Stimulated activated naive CD8-positive, alpha-beta T cell treated with anti-CD3 and anti-CD28 coated beads, Interleukin-15, amount 100 ng/mL, for 72 hours (primary cell): ENCODE data around the gene LIPC.
A peak's percentile ranks its signal among the peaks of the same experiment; 100 is the strongest.

Source experiments
- ATAC-seq: fragments of 150-1000 bp; cut with Tn5 transposase; 2 replicates; pipeline ENCODE4 v1.10.0; 2021; ENCODE audit warnings: mild to moderate bottlenecking, moderate library complexity
- DNase-seq, 2 donors: peaks; one replicate each; pipeline ENCODE4 v3.0.0; 2021 to 2022
- H3K27ac Mint-ChIP-seq, 2 donors: one replicate each; pipeline ENCODE4 v1.8.0; 2022; ENCODE audit warnings: mild to moderate bottlenecking in 2 of 2, mixed read lengths in 2 of 2, moderate library complexity in 2 of 2
- H3K27me3 Mint-ChIP-seq: one replicate; pipeline ENCODE4 v1.8.0; 2022; ENCODE audit warnings: mixed read lengths
- H3K4me1 Mint-ChIP-seq: one replicate; pipeline ENCODE4 v1.8.0; 2022; ENCODE audit warnings: mild to moderate bottlenecking, mixed read lengths
- H3K4me3 Mint-ChIP-seq, 2 donors: one replicate each; pipeline ENCODE4 v1.8.0; 2022; ENCODE audit warnings: mild to moderate bottlenecking in 2 of 2, mixed read lengths in 2 of 2, moderate library complexity in 1 of 2
- H3K9me3 Mint-ChIP-seq, 2 donors: one replicate each; pipeline ENCODE4 v1.8.0; 2022; ENCODE audit warnings: mixed read lengths in 2 of 2

The LIPC gene

DNA sequence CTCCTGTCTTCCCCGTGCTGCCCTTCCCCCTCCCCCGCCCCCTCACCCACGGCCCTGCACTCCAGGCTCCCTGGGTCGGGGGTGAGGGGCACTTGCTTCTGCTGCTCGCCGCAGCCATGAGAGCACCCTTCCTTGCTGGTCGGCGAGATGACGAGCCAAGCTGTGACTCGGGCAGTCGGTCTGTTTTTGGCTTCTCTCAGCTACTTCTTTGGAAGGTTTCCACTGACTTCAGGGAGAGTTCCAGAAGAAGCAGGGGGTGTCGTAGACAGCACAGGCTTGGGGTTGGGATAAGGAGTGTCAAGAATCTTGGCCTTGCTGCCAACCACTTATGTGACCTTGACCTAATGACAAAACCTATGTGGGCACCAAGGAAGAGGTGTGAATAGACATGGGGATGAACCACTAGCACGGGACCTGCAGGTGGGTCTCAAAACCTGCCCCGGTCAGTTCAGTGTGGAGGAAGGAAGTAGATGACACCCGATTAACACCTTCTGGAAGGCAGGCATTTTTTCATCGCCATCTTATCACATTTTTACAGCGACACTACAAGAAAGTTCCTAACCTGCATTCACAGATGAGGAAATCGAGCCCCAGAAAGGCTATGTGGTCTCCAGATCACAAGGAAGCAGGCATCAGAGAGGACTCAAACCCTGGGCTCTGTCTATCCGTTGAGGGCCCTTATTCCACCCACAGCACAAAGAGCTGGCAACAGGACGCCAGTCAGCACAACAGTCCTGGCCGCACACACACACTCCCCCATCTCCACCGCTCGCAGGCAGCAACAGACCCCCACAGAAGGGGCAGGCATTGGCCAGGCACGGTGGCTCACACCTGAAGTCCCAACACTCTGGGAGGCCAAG, 120.9 kb downstream of the LIPC start:
- H3K4me1 Mint-ChIP-seq, result peaks cover 33% of the 10 kb centered on the region
- H3K27me3 Mint-ChIP-seq, result peaks cover 12% of the 10 kb centered on the region
- ATAC-seq (no peak), DNase-seq (no peak)
- no peaks in the 10 kb centered on the region for H3K9me3 Mint-ChIP-seq
- H3K27ac Mint-ChIP-seq, result peak overlapping the region in 1 of 2 donors; percentile 52
- no peak overlapping the region for H3K4me3 Mint-ChIP-seq

GRCh38 chr15:58553365-58553918, 121.7 kb downstream of the LIPC start:
- H3K27ac Mint-ChIP-seq, result no peak overlapping the region
- DNase-seq (no peak), ATAC-seq (no peak)
- no peaks in the 10 kb centered on the region for H3K9me3 Mint-ChIP-seq
- peaks cover 33% of the 10 kb centered on the region for H3K4me1 Mint-ChIP-seq
- H3K27me3 Mint-ChIP-seq, result peaks cover 12% of the 10 kb centered on the region
- H3K4me3 Mint-ChIP-seq, result no peak overlapping the region

DNA sequence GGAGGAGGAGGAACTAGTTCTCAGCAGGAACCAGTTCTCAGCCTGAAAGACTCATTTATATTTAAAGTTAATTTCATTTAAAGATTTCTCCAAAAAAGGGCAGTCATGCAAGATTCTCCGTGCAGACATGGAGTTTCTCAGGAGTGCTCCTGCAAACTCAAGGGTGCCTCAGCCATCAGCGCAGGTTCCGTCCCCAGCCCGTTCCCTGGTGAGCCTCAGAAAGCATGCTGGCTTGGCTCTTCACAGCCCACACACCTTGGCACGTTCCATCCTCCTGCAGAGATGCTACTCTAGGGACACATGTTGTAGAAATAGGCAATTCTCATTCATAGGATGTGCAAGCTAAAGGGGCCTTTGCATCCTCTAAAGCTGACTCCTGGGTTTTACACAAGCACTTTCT, 123.0 kb downstream of the LIPC start:
- DNase-seq (no peak), ATAC-seq (no peak)
- Mint-ChIP-seq H3K4me3 (no peak overlapping the region), H3K4me1 (peaks cover 33% of the 10 kb centered on the region), H3K9me3 (no peaks in the 10 kb centered on the region), H3K27me3 (peaks cover 12% of the 10 kb centered on the region), H3K27ac (no peak overlapping the region)

DNA sequence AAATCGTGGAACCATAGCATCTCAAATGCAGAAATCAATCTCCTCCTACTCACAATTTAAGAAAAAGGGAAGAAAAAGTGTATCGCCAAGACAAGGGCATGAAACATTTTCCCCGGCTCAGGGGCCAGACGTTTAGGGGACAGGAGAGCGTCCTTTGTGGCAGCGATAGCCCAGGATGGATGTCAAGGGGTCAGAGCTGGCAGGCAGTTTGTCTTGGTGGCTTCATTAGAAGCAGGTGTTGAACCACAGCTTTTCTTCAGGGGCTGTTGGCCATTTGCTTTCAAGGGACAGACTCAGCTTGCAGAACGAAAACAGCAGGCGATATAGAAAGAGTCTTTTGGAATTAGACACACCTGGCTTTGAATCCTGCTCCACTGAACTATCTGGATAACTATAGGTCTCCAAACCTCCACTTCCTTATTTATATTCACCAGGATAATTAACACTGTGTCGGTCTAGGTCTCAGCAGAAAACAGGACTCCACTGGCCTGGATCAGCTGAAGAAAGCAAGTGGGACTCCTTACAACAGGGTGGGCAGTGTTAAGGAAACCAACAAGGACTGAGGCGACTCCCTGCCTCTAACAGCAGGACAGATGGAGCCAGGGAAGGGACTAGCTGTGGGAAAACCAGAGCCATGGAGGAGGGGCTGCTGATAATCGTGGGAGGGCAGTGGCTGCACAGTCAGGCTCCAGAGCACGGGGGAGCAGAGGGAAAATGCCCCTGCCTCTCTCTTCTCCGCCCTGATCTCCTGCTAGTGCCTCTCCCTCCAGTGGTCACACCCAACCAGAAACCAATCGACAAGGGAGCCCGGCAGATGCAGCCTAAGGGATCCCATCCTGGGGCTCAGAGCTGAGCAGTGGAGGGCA, 123.6 kb downstream of the LIPC start:
- H3K27ac Mint-ChIP-seq, result peak overlapping the region in 1 of 2 donors; percentile 27
- H3K4me3 Mint-ChIP-seq, result no peak overlapping the region
- H3K4me1 Mint-ChIP-seq, result peaks cover 33% of the 10 kb centered on the region
- DNase-seq (no peak), ATAC-seq (no peak)
- H3K27me3 Mint-ChIP-seq, result peaks cover 12% of the 10 kb centered on the region
- H3K9me3 Mint-ChIP-seq, result no peaks in the 10 kb centered on the region

DNA sequence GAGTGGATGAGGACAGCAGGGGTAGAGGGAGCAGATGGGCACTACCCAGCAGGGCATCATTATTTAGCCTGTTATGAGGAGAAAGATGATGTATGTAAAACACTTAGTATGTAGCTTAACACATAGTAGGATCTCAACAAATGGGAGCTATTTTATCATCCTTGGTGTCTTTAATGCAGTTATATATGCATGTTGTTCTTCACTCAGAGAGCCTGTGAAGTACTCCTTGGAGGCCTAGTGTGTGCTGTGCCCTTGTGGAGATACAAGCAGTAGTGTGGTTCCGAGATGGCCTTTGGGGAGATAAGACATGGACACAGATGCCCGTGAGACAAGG, 124.2 kb downstream of the LIPC start:
- H3K4me1 Mint-ChIP-seq, result peaks cover 29% of the 10 kb centered on the region
- H3K27ac Mint-ChIP-seq, result no peak overlapping the region
- H3K9me3 Mint-ChIP-seq, result no peaks in the 10 kb centered on the region
- H3K4me3 Mint-ChIP-seq, result no peak overlapping the region
- H3K27me3 Mint-ChIP-seq, result peaks cover 12% of the 10 kb centered on the region
- ATAC-seq, result no peak
- no peak for DNase-seq

- no peak for ATAC-seq
- Mint-ChIP-seq H3K4me3 (no peak overlapping the region), H3K27ac (no peak overlapping the region), H3K9me3 (no peaks in the 10 kb centered on the region), H3K4me1 (peaks cover 24% of the 10 kb centered on the region), H3K27me3 (peaks cover 12% of the 10 kb centered on the region)
- no peak for DNase-seq
Observed at GRCh38 chr15:58556541-58556940, 124.8 kb downstream of the LIPC start.

- peaks cover 2% of the 10 kb centered on the region for H3K4me1 Mint-ChIP-seq
- no peaks in the 10 kb centered on the region for H3K9me3 Mint-ChIP-seq
- H3K27me3 Mint-ChIP-seq, result peaks cover 12% of the 10 kb centered on the region
- no peak overlapping the region for H3K27ac Mint-ChIP-seq
- DNase-seq (no peak), ATAC-seq (no peak)
- no peak overlapping the region for H3K4me3 Mint-ChIP-seq
Observed at GRCh38 chr15:58558777-58559176, 127.0 kb downstream of the LIPC start.

GRCh38 chr15:58559904-58560588, 128.3 kb downstream of the LIPC start:
- Mint-ChIP-seq H3K9me3 (no peaks in the 10 kb centered on the region), H3K4me1 (no peaks in the 10 kb centered on the region), H3K4me3 (no peak overlapping the region), H3K27ac (no peak overlapping the region), H3K27me3 (peaks cover 8% of the 10 kb centered on the region)
- no peak for DNase-seq
- no peak for ATAC-seq

DNA sequence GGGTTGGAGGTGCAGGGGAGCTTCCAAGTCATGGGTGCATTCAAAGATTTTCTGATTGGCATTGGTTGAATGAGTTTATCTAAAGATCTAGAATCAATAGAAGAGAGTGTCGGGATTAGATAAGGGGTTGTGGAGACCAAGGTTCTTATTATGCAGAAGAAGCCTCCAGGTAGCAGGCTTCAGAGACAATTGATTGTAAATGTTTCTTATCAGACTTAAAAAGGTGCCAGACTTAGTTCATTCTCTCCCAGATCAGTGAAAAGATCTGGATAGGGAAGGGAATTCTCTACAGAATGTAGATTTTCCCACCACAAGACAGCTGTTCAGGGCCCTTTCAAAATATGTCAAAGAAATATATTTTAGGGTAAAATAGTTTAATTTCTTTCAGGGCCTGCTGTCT, 129.5 kb downstream of the LIPC start:
- Mint-ChIP-seq H3K27ac (no peak overlapping the region), H3K4me3 (no peak overlapping the region), H3K27me3 (no peaks in the 10 kb centered on the region), H3K4me1 (no peaks in the 10 kb centered on the region), H3K9me3 (no peaks in the 10 kb centered on the region)
- no peak for ATAC-seq
- no peak for DNase-seq

DNA sequence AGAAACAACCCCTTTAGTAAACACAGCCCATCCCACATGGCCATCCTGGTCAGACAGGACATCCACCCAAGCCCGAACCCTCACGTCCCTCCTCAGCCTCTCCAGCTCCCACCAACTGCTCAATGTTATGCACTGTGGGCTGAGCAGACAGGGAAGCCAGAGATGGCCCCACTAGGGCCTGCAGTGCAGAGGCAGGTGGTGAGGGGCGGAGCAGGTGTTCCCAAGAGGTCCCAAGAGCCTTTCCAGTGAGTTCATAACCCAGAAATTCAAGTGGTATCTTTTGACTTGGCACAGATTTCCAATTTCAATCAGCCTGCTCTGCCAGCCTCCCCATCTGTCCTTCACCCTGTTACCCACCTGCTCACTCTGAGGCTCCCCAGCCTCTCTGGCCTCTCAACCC, 130.3 kb downstream of the LIPC start:
- Mint-ChIP-seq H3K4me3 (no peak overlapping the region), H3K9me3 (no peaks in the 10 kb centered on the region), H3K4me1 (no peaks in the 10 kb centered on the region), H3K27me3 (no peaks in the 10 kb centered on the region), H3K27ac (no peak overlapping the region)
- DNase-seq (no peak), ATAC-seq (no peak)

DNA sequence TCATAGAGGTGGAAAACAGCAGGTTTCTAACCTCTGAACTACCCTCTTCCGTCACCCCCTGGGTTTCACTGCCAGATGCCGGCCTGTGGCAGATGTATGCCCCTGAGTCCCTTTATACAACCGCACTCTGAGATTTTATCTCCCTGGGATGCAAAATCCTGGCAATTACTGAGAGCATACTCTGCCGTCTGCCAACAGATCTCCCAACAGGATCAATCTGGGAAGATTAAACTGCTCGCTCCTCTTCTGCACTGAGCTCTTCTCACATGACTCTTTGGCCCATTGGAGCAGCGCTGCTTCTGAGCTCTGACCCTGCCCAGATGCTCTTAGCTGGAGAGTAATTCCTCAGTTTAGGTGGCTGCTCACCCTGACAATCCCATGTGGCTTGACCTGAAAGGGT, 133.2 kb downstream of the LIPC start:
- H3K4me3 Mint-ChIP-seq, result no peak overlapping the region
- no peaks in the 10 kb centered on the region for H3K27me3 Mint-ChIP-seq
- no peak for ATAC-seq
- no peaks in the 10 kb centered on the region for H3K9me3 Mint-ChIP-seq
- peaks cover 11% of the 10 kb centered on the region for H3K4me1 Mint-ChIP-seq
- no peak overlapping the region for H3K27ac Mint-ChIP-seq
- no peak for DNase-seq

GRCh38 chr15:58565619-58566018, 133.8 kb downstream of the LIPC start:
- DNase-seq (no peak), ATAC-seq (no peak)
- Mint-ChIP-seq H3K4me3 (no peak overlapping the region), H3K27ac (no peak overlapping the region), H3K9me3 (no peaks in the 10 kb centered on the region), H3K27me3 (no peaks in the 10 kb centered on the region), H3K4me1 (peaks cover 11% of the 10 kb centered on the region)

GRCh38 chr15:58566029-58566428, 134.2 kb downstream of the LIPC start:
- DNase-seq (no peak), ATAC-seq (no peak)
- no peak overlapping the region for H3K27ac Mint-ChIP-seq
- H3K27me3 Mint-ChIP-seq, result no peaks in the 10 kb centered on the region
- H3K4me3 Mint-ChIP-seq, result no peak overlapping the region
- no peaks in the 10 kb centered on the region for H3K9me3 Mint-ChIP-seq
- H3K4me1 Mint-ChIP-seq, result peaks cover 11% of the 10 kb centered on the region

- H3K27me3 Mint-ChIP-seq, result no peaks in the 10 kb centered on the region
- peaks cover 11% of the 10 kb centered on the region for H3K4me1 Mint-ChIP-seq
- H3K9me3 Mint-ChIP-seq, result no peaks in the 10 kb centered on the region
- H3K4me3 Mint-ChIP-seq, result peak overlapping the region; percentile 18 to 54
- peak overlapping the region; percentile 50 to 94 for H3K27ac Mint-ChIP-seq
- DNase-seq (no peak), ATAC-seq (peak; percentile 83)
Observed at GRCh38 chr15:58568157-58568571, 136.4 kb downstream of the LIPC start.

DNA sequence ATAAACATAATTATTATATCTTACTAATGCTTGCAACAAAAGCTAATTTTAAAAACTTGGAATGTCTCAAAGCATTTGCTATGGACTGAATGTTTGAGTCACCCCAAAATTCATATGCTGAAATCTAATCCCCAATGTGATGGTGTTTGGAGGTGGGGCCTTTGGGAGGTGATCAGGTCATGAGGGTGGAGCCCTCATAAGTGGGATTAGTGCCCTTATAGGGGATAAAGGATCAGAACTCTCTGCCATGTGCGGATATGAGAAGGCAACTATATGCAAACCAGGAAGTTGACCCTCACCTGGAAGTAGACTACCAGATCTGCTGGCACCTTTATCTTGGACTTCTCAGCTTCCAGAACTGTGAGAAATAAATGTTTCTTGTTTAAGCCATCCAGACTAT, 137.7 kb downstream of the LIPC start:
- ATAC-seq (no peak), DNase-seq (no peak)
- no peak overlapping the region for H3K27ac Mint-ChIP-seq
- H3K9me3 Mint-ChIP-seq, result no peaks in the 10 kb centered on the region
- H3K4me3 Mint-ChIP-seq, result no peak overlapping the region
- H3K4me1 Mint-ChIP-seq, result peaks cover 11% of the 10 kb centered on the region
- H3K27me3 Mint-ChIP-seq, result no peaks in the 10 kb centered on the region
